Dendritic cell treated with granulocyte-macrophage colony-stimulating factor and Interleukin-4, amounts not matched to agents 40 ng/mL and 50 ng/mL, for 4 days (primary cell): ENCODE results near the gene PATZ1.

Experiments used
- H3K27ac Mint-ChIP-seq: one replicate; pipeline ENCODE4 v1.8.0; 2022; ENCODE audit warnings: mild to moderate bottlenecking, mixed read lengths
- H3K27me3 Mint-ChIP-seq: one replicate; pipeline ENCODE4 v1.8.0; 2022; ENCODE audit warnings: mild to moderate bottlenecking, mixed read lengths
- H3K36me3 Mint-ChIP-seq: one replicate; pipeline ENCODE4 v1.8.0; 2022; ENCODE audit warnings: low read depth, mixed read lengths
- H3K4me1 Mint-ChIP-seq: one replicate; pipeline ENCODE4 v1.8.0; 2022; ENCODE audit warnings: low read depth, mixed read lengths
- H3K4me3 Mint-ChIP-seq: one replicate; pipeline ENCODE4 v1.8.0; 2022; ENCODE audit warnings: mild to moderate bottlenecking, moderate library complexity, mixed read lengths
- H3K9me3 Mint-ChIP-seq: one replicate; pipeline ENCODE4 v1.8.0; 2022; ENCODE audit warnings: mixed read lengths
- intact Hi-C: fragments of 100-400 bp; cut with micrococcal nuclease; formaldehyde crosslinking; loops from one replicate; pipeline ENCODE4 v1.15.0; 2022

PATZ1 gene

GRCh38 chr22:31289344-31289743 is 56.8 kb downstream of the PATZ1 start:
- Mint-ChIP-seq H3K27me3 (no peaks in the 10 kb centered on the region), H3K27ac (peak overlapping the region; percentile 97), H3K9me3 (no peaks in the 10 kb centered on the region), H3K4me1 (peaks cover 80% of the 10 kb centered on the region), H3K36me3 (peaks cover 82% of the 10 kb centered on the region), H3K4me3 (peak overlapping the region; percentile 81)
- intact Hi-C loops = no loop called here

GRCh38 chr22:31288496-31289240 is 57.5 kb downstream of the PATZ1 start:
- Mint-ChIP-seq H3K9me3 (no peaks in the 10 kb centered on the region), H3K27me3 (no peaks in the 10 kb centered on the region), H3K36me3 (peaks cover 89% of the 10 kb centered on the region), H3K4me3 (no peak overlapping the region), H3K27ac (peak overlapping the region; percentile 66), H3K4me1 (peaks cover 74% of the 10 kb centered on the region)
- intact Hi-C loops = no loop called here

GRCh38 chr22:31287818-31288495 is 58.2 kb downstream of the PATZ1 start:
- intact Hi-C loops = no loop called here
- H3K36me3 Mint-ChIP-seq = peaks cover 96% of the 10 kb centered on the region
- no peaks in the 10 kb centered on the region for H3K27me3 Mint-ChIP-seq

GRCh38 chr22:31286360-31287255 is 59.5 kb downstream of the PATZ1 start:
- H3K9me3 Mint-ChIP-seq = no peaks in the 10 kb centered on the region
- peaks cover 100% of the 10 kb centered on the region for H3K36me3 Mint-ChIP-seq
- no peaks in the 10 kb centered on the region for H3K27me3 Mint-ChIP-seq
- H3K27ac Mint-ChIP-seq = peak overlapping the region; percentile 64
- H3K4me3 Mint-ChIP-seq = no peak overlapping the region
- intact Hi-C loops = no loop called here
- peaks cover 57% of the 10 kb centered on the region for H3K4me1 Mint-ChIP-seq

More at GRCh38 chr22:31287818-31288495, 58.2 kb downstream of the PATZ1 start:
- Mint-ChIP-seq H3K27ac (peak overlapping the region; percentile 66), H3K4me1 (peaks cover 67% of the 10 kb centered on the region), H3K9me3 (no peaks in the 10 kb centered on the region), H3K4me3 (peak overlapping the region; percentile 37)

GRCh38 chr22:31284281-31285155 is 61.6 kb downstream of the PATZ1 start:
- peak overlapping the region; percentile 41 for H3K27ac Mint-ChIP-seq
- H3K4me1 Mint-ChIP-seq = peaks cover 44% of the 10 kb centered on the region
- intact Hi-C loops = no loop called here
- no peaks in the 10 kb centered on the region for H3K27me3 Mint-ChIP-seq
- H3K4me3 Mint-ChIP-seq = no peak overlapping the region
- H3K9me3 Mint-ChIP-seq = no peaks in the 10 kb centered on the region
- peaks cover 100% of the 10 kb centered on the region for H3K36me3 Mint-ChIP-seq

GRCh38 chr22:31282748-31283468 is 63.2 kb downstream of the PATZ1 start:
- Mint-ChIP-seq H3K4me1 (peaks cover 33% of the 10 kb centered on the region), H3K27me3 (no peaks in the 10 kb centered on the region), H3K4me3 (no peak overlapping the region), H3K9me3 (no peaks in the 10 kb centered on the region), H3K36me3 (peaks cover 100% of the 10 kb centered on the region), H3K27ac (no peak overlapping the region)
- intact Hi-C loops = no loop called here

- intact Hi-C loops = no loop called here
- Mint-ChIP-seq H3K36me3 (peaks cover 94% of the 10 kb centered on the region), H3K4me1 (peaks cover 22% of the 10 kb centered on the region), H3K27ac (no peak overlapping the region), H3K4me3 (no peak overlapping the region), H3K9me3 (no peaks in the 10 kb centered on the region), H3K27me3 (no peaks in the 10 kb centered on the region)
Observed at GRCh38 chr22:31281733-31282132, 64.4 kb downstream of the PATZ1 start.

GRCh38 chr22:31279821-31280505 is 66.2 kb downstream of the PATZ1 start:
- Mint-ChIP-seq H3K27ac (peak overlapping the region; percentile 56), H3K4me3 (no peak overlapping the region), H3K9me3 (no peaks in the 10 kb centered on the region), H3K36me3 (peaks cover 92% of the 10 kb centered on the region), H3K4me1 (peaks cover 4% of the 10 kb centered on the region), H3K27me3 (no peaks in the 10 kb centered on the region)
- intact Hi-C loops = loop anchor here (10.0 kb wide), 2 partner anchors 195 to 515 kb away; partner anchors contain the start of gene SMTN

- H3K4me3 Mint-ChIP-seq = no peak overlapping the region
- no peak overlapping the region for H3K27ac Mint-ChIP-seq
- H3K4me1 Mint-ChIP-seq = no peaks in the 10 kb centered on the region
- no peaks in the 10 kb centered on the region for H3K9me3 Mint-ChIP-seq
- peaks cover 92% of the 10 kb centered on the region for H3K36me3 Mint-ChIP-seq
- intact Hi-C loops = loop anchor here (10.0 kb wide), 2 partner anchors 194 to 514 kb away; partner anchors contain the start of gene SMTN
- no peaks in the 10 kb centered on the region for H3K27me3 Mint-ChIP-seq
Observed at GRCh38 chr22:31279327-31279669, 66.8 kb downstream of the PATZ1 start.

- intact Hi-C loops = loop anchor here (10.0 kb wide), 2 partner anchors 194 to 514 kb away; partner anchors contain the start of gene SMTN
- no peak overlapping the region for H3K4me3 Mint-ChIP-seq
- no peaks in the 10 kb centered on the region for H3K4me1 Mint-ChIP-seq
- peaks cover 92% of the 10 kb centered on the region for H3K36me3 Mint-ChIP-seq
- no peaks in the 10 kb centered on the region for H3K9me3 Mint-ChIP-seq
- peak overlapping the region; percentile 30 for H3K27ac Mint-ChIP-seq
- no peaks in the 10 kb centered on the region for H3K27me3 Mint-ChIP-seq
Observed at GRCh38 chr22:31278626-31279326, 67.4 kb downstream of the PATZ1 start.

GRCh38 chr22:31278151-31278621 is 68.0 kb downstream of the PATZ1 start:
- no peak overlapping the region for H3K4me3 Mint-ChIP-seq
- no peaks in the 10 kb centered on the region for H3K9me3 Mint-ChIP-seq
- intact Hi-C loops = loop anchor here (10.0 kb wide), 2 partner anchors 193 to 513 kb away; partner anchors contain the start of gene SMTN
- no peaks in the 10 kb centered on the region for H3K27me3 Mint-ChIP-seq
- peaks cover 92% of the 10 kb centered on the region for H3K36me3 Mint-ChIP-seq
- no peaks in the 10 kb centered on the region for H3K4me1 Mint-ChIP-seq
- H3K27ac Mint-ChIP-seq = peak overlapping the region; percentile 30
